Muscle of leg (tissue), 11 donors: ENCODE results near the gene OR51D1. TPM values are rescaled to one million over a fixed set of nuclear protein-coding genes. Genes with fewer than 3 reads are reported as not detected.

Source experiments
- DNase-seq: peaks from one replicate; pipeline ENCODE4 v3.0.0; 2013
- H3K27ac ChIP-seq: one replicate; pipeline ENCODE4 v1.5.1; 2013; ENCODE audit warnings: mild to moderate bottlenecking, low read length, control low read depth
- H3K27me3 ChIP-seq: one replicate; pipeline ENCODE4 v1.6.1; 2013; ENCODE audit warnings: low read length; ENCODE audit not compliant: control insufficient read depth, insufficient read depth
- H3K36me3 ChIP-seq: one replicate; pipeline ENCODE4 v1.6.1; 2013; ENCODE audit warnings: low read length; ENCODE audit not compliant: control insufficient read depth, insufficient read depth
- H3K4me1 ChIP-seq: one replicate; pipeline ENCODE4 v1.6.1; 2013; ENCODE audit warnings: low read length; ENCODE audit not compliant: control insufficient read depth, insufficient read depth
- H3K4me3 ChIP-seq: one replicate; pipeline ENCODE4 v1.5.1; 2013; ENCODE audit warnings: low read length, control low read depth
- H3K9me3 ChIP-seq: replicated peaks from 2 replicates; pipeline ENCODE4 v1.6.1; 2013; ENCODE audit warnings: low read depth, low read length; ENCODE audit not compliant: control insufficient read depth
- WGBS: methylation state at CpG from one replicate; pipeline ENCODE4 v1.1.5; 2013; ENCODE audit warnings: missing lambda C conversion rate; ENCODE audit not compliant: insufficient coverage; 5-methylcytosine and 5-hydroxymethylcytosine counted together
- polyA plus RNA-seq, 8 donors: library from polyadenylated mRNA; unstranded; fragments of 120-200 nt; gene quantifications; one replicate each; pipeline versions ENCODE4 v1.2.1 to v1.2.3, GENCODE V29; 2013; ENCODE audit warnings: inconsistent platforms in 1 of 8, low replicate concordance in 1 of 8; ENCODE audit not compliant: insufficient read length in 8 of 8, insufficient read depth in 1 of 8
- total RNA-seq: library from RNA; stranded (reverse); fragments of 120-200 nt; gene quantifications from one replicate; pipeline ENCODE4 v1.2.4, GENCODE V29; 2013

Gene OR51D1
- total and polyA plus RNA-seq, 9 donors: not detected

- H3K4me1 ChIP-seq: peaks cover 7% of the 10 kb centered on the region
- H3K9me3 ChIP-seq: no peaks in the 10 kb centered on the region
- no peaks in the 10 kb centered on the region for H3K27me3 ChIP-seq
- H3K4me3 ChIP-seq: no peak overlapping the region
- no peaks in the 10 kb centered on the region for H3K36me3 ChIP-seq
- WGBS: 100% methylated on average over 1 of the region's 4 CpGs
- DNase-seq: no peak
- H3K27ac ChIP-seq: no peak overlapping the region
Observed at GRCh38 chr11:4644233-4644632, 7.0 kb downstream of the OR51D1 start.

- Histone ChIP-seq H3K4me3 (no peak overlapping the region), H3K27ac (no peak overlapping the region), H3K27me3 (no peaks in the 10 kb centered on the region), H3K9me3 (no peaks in the 10 kb centered on the region), H3K4me1 (peaks cover 7% of the 10 kb centered on the region), H3K36me3 (no peaks in the 10 kb centered on the region)
- DNase-seq: peak; percentile 27
- WGBS: 83% methylated on average over 1 of the region's 2 CpGs
Observed at GRCh38 chr11:4645974-4646373, 8.7 kb downstream of the OR51D1 start.

GRCh38 chr11:4647766-4648165, 10.5 kb downstream of the OR51D1 start:
- Histone ChIP-seq H3K9me3 (no peaks in the 10 kb centered on the region), H3K27me3 (no peaks in the 10 kb centered on the region), H3K36me3 (no peaks in the 10 kb centered on the region), H3K27ac (no peak overlapping the region), H3K4me1 (peaks cover 7% of the 10 kb centered on the region), H3K4me3 (no peak overlapping the region)
- WGBS: 8% methylated on average over 3 of the region's 4 CpGs
- peak; percentile 59 for DNase-seq

- DNase-seq: no peak
- Histone ChIP-seq H3K9me3 (no peaks in the 10 kb centered on the region), H3K27me3 (no peaks in the 10 kb centered on the region), H3K27ac (no peak overlapping the region), H3K36me3 (no peaks in the 10 kb centered on the region), H3K4me3 (no peak overlapping the region), H3K4me1 (no peaks in the 10 kb centered on the region)
- WGBS: 60% methylated on average over 1 of the region's 2 CpGs
Observed at GRCh38 chr11:4654635-4655369, 17.5 kb downstream of the OR51D1 start.

GRCh38 chr11:4658629-4659445, 21.6 kb downstream of the OR51D1 start:
- H3K4me1 ChIP-seq: no peaks in the 10 kb centered on the region
- no peaks in the 10 kb centered on the region for H3K36me3 ChIP-seq
- no peaks in the 10 kb centered on the region for H3K9me3 ChIP-seq
- H3K27ac ChIP-seq: no peak overlapping the region
- no peak overlapping the region for H3K4me3 ChIP-seq
- no peak for DNase-seq
- H3K27me3 ChIP-seq: no peaks in the 10 kb centered on the region
- WGBS: 65% methylated on average over 2 of the region's 5 CpGs

- WGBS: no CpG with 5 or more reads among the region's 6 CpGs
- H3K4me1 ChIP-seq: no peaks in the 10 kb centered on the region
- no peaks in the 10 kb centered on the region for H3K9me3 ChIP-seq
- no peaks in the 10 kb centered on the region for H3K36me3 ChIP-seq
- no peak overlapping the region for H3K27ac ChIP-seq
- no peak overlapping the region for H3K4me3 ChIP-seq
- H3K27me3 ChIP-seq: no peaks in the 10 kb centered on the region
- no peak for DNase-seq
Observed at GRCh38 chr11:4662876-4663275, 25.6 kb downstream of the OR51D1 start.

GRCh38 chr11:4664183-4664582, 26.9 kb downstream of the OR51D1 start:
- WGBS: no CpG with 5 or more reads among the region's 3 CpGs
- no peaks in the 10 kb centered on the region for H3K4me1 ChIP-seq
- H3K27ac ChIP-seq: no peak overlapping the region
- no peaks in the 10 kb centered on the region for H3K36me3 ChIP-seq
- H3K4me3 ChIP-seq: no peak overlapping the region
- H3K27me3 ChIP-seq: no peaks in the 10 kb centered on the region
- H3K9me3 ChIP-seq: no peaks in the 10 kb centered on the region
- DNase-seq: no peak

- Histone ChIP-seq H3K4me3 (no peak overlapping the region), H3K27me3 (no peaks in the 10 kb centered on the region), H3K4me1 (no peaks in the 10 kb centered on the region), H3K36me3 (no peaks in the 10 kb centered on the region), H3K9me3 (no peaks in the 10 kb centered on the region), H3K27ac (no peak overlapping the region)
- no peak for DNase-seq
- WGBS: no CpG with 5 or more reads among the region's 3 CpGs
Observed at GRCh38 chr11:4664786-4665185, 27.5 kb downstream of the OR51D1 start.

- Histone ChIP-seq H3K27me3 (no peaks in the 10 kb centered on the region), H3K27ac (no peak overlapping the region), H3K4me1 (no peaks in the 10 kb centered on the region), H3K4me3 (no peak overlapping the region), H3K36me3 (no peaks in the 10 kb centered on the region), H3K9me3 (no peaks in the 10 kb centered on the region)
- no peak for DNase-seq
- no CpG with 5 or more reads among the region's 2 CpGs for WGBS
Observed at GRCh38 chr11:4665424-4665823, 28.1 kb downstream of the OR51D1 start.

GRCh38 chr11:4671741-4672140, 34.5 kb downstream of the OR51D1 start:
- H3K27me3 ChIP-seq: no peaks in the 10 kb centered on the region
- no peak overlapping the region for H3K4me3 ChIP-seq
- no peak for DNase-seq
- no peak overlapping the region for H3K27ac ChIP-seq
- no peaks in the 10 kb centered on the region for H3K36me3 ChIP-seq
- WGBS: 40% methylated on average over 1 of the region's 2 CpGs
- H3K4me1 ChIP-seq: peaks cover 3% of the 10 kb centered on the region
- H3K9me3 ChIP-seq: no peaks in the 10 kb centered on the region
